Keratinocyte (primary cell): ENCODE results near the gene TRDN.

Source experiments
- EZH2 ChIP-seq: IDR thresholded peaks from one replicate; pipeline ENCODE4 v1.6.1; 2012; ENCODE audit warnings: inconsistent platforms, mild to moderate bottlenecking, low read length, moderate library complexity
- TF ChIP-seq, protein P1 (sequence below), 3 experiments: IDR thresholded peaks in 1 of 3; conservative IDR thresholded peaks in 1 of 3; optimal IDR thresholded peaks in 1 of 3; 2 replicates in 2 of 3; 3 replicates in 1 of 3; pipeline versions ENCODE3 to v1.5.1; 2011; ENCODE audit warnings: low read length in 3 of 3, mild to moderate bottlenecking in 3 of 3, moderate library complexity in 2 of 3, control low read depth in 1 of 3, inconsistent platforms in 1 of 3; ENCODE audit not compliant: insufficient read depth in 2 of 3; ENCODE audit errors: extremely low read depth in 1 of 3

GRCh38 chr6:123676793-123677192, 40.0 kb upstream of the TRDN start:
- TF ChIP-seq, protein P1, sequence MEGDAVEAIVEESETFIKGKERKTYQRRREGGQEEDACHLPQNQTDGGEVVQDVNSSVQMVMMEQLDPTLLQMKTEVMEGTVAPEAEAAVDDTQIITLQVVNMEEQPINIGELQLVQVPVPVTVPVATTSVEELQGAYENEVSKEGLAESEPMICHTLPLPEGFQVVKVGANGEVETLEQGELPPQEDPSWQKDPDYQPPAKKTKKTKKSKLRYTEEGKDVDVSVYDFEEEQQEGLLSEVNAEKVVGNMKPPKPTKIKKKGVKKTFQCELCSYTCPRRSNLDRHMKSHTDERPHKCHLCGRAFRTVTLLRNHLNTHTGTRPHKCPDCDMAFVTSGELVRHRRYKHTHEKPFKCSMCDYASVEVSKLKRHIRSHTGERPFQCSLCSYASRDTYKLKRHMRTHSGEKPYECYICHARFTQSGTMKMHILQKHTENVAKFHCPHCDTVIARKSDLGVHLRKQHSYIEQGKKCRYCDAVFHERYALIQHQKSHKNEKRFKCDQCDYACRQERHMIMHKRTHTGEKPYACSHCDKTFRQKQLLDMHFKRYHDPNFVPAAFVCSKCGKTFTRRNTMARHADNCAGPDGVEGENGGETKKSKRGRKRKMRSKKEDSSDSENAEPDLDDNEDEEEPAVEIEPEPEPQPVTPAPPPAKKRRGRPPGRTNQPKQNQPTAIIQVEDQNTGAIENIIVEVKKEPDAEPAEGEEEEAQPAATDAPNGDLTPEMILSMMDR (optimal IDR thresholded peaks at IDR 0.05 in 1 of 3, IDR thresholded peaks at IDR 0.05 in 1 of 3, conservative IDR thresholded peaks at IDR 0.05 in 1 of 3; ENCODE audit: extremely low read depth in 1 of 3, insufficient read depth in 2 of 3, low read length in 3 of 3): no peak
- TF ChIP-seq EZH2: no peak
